Stomach (tissue), 4 donors: Measurements from ENCODE around the gene SEMA3D.

Source experiments
- EP300 ChIP-seq: sonication (generic); formaldehyde crosslinking; IDR thresholded peaks from one replicate; pipeline ENCODE4 v1.6.1; 2017; ENCODE audit warnings: antibody characterized with exemption
- POLR2A ChIP-seq, 4 donors: fragments of 450-650 bp; IDR thresholded peaks; one replicate each; pipeline ENCODE4 v1.6.1; 2016; ENCODE audit warnings: antibody characterized with exemption in 4 of 4, control low read depth in 2 of 4, mild to moderate bottlenecking in 1 of 4, moderate library complexity in 1 of 4
- POLR2AphosphoS5 ChIP-seq, 3 donors: sonication (generic); formaldehyde crosslinking; IDR thresholded peaks; one replicate each; pipeline ENCODE4 v1.6.1; 2016; ENCODE audit warnings: antibody characterized with exemption in 3 of 3
- TF ChIP-seq, protein P1 (sequence below), 7 experiments: fragments of 450-650 bp in 4 of 7; fragments of 200-600 bp in 3 of 7; sonication (generic) in 3 of 7; IDR thresholded peaks; one replicate each; pipeline ENCODE4 v1.5.1; 2016 to 2019; ENCODE audit warnings: antibody characterized with exemption in 7 of 7, control low read depth in 2 of 7, mild to moderate bottlenecking in 1 of 7

DNA sequence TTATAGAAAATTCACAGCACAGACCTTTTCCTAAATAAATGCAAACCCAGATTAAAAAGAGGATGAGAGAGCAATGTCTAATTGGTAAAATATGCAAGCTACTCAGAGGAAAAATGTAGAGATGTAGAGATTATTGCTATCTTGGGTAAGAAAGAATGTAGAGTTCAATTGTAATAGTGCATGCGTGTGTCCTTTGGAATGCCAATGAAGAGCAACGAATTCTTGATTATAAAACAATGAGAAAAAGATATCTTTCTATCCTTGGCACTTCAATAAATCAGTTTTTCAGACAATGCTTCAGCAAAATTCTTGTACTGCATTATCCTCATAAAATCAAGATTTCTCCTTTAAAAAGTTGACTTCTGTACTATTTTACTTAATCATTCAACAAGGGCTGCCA, 50.9 kb downstream of the SEMA3D start:
- TF ChIP-seq POLR2A (IDR thresholded peaks at IDR 0.05) (no peak), POLR2AphosphoS5 (IDR thresholded peaks at IDR 0.05) (no peak), EP300 (no peak)
- TF ChIP-seq, protein P1, sequence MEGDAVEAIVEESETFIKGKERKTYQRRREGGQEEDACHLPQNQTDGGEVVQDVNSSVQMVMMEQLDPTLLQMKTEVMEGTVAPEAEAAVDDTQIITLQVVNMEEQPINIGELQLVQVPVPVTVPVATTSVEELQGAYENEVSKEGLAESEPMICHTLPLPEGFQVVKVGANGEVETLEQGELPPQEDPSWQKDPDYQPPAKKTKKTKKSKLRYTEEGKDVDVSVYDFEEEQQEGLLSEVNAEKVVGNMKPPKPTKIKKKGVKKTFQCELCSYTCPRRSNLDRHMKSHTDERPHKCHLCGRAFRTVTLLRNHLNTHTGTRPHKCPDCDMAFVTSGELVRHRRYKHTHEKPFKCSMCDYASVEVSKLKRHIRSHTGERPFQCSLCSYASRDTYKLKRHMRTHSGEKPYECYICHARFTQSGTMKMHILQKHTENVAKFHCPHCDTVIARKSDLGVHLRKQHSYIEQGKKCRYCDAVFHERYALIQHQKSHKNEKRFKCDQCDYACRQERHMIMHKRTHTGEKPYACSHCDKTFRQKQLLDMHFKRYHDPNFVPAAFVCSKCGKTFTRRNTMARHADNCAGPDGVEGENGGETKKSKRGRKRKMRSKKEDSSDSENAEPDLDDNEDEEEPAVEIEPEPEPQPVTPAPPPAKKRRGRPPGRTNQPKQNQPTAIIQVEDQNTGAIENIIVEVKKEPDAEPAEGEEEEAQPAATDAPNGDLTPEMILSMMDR (IDR thresholded peaks at IDR 0.05) = no peak
